GM12878 (cell line): ENCODE measurements around the gene ACADVL. TPM values are rescaled to one million over a fixed set of nuclear protein-coding genes. Genes with fewer than 3 reads are reported as not detected.

Source experiments
- RELA ChIP-seq: fragments of 450-650 bp; IDR thresholded peaks from 2 replicates; pipeline ENCODE4 v1.8.0; 2014; ENCODE audit warnings: borderline replicate concordance; ENCODE audit not compliant: partially characterized antibody
- polyA plus RNA-seq, 11 experiments: library from polyadenylated mRNA; depleted of rRNA in 4 of 11; unstranded in 6 of 11; stranded (reverse) in 5 of 11; fragments of >200 nt; fragmentation: Nextera tagmentation in 4 of 11; fragmentation: Illumina TruSeq in 1 of 11; extraction: Ambion mirVana in 4 of 11; extraction: Trizol in 1 of 11; gene quantifications; 1 replicate in 1 of 11; 2 replicates in 10 of 11; pipeline versions ENCODE4 v1.2.1 to v1.2.3, GENCODE V29; 2011 to 2016; ENCODE audit warnings: inconsistent platforms in 2 of 11, missing spikeins in 2 of 11, low read depth in 1 of 11
- total RNA-seq, 4 experiments: library from RNA; depleted of rRNA in 3 of 4; stranded (reverse); fragments of >200 nt in 3 of 4; fragmentation: Illumina TruSeq in 1 of 4; extraction: Trizol in 1 of 4; gene quantifications; 2 replicates each; pipeline versions ENCODE4 v1.2.1 to v1.2.3, GENCODE V29; 2013 to 2021
- TF ChIP-seq, protein P1 (sequence below): fragments of 450-650 bp; IDR thresholded peaks from 2 replicates; pipeline ENCODE4 v1.6.1; 2016; ENCODE audit warnings: mild to moderate bottlenecking, moderate library complexity, borderline replicate concordance
- TF ChIP-seq, protein P2 (sequence below): fragments of 450-650 bp; formaldehyde crosslinking; IDR thresholded peaks from 2 replicates; pipeline ENCODE4 v1.5.0; 2022; ENCODE audit warnings: mild to moderate bottlenecking, missing genetic modification characterization

The ACADVL gene
- total and polyA plus RNA-seq, 10 of the 15 experiments (the other 5 are each of a cell fraction or from before 2014, with no cell fraction given), result 25.4 to 232 (median 180) TPM

DNA sequence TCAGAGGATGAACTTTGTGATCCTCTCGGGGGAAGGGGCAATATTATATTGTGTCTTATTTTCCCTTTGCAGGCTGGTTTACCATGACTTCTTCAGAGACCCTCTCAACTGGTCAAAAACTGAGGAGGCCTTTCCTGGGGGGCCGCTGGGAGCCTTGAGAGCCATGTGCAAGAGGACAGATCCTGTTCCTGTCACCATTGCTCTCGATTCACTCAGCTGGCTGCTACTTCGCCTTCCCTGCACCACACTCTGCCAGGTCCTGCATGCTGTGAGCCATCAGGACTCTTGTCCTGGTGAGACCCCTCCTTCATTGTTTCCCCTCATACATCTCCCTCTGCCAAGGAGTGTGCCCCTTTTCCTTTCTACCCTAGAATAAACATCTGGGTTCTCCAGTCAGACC, 34.8 kb downstream of the ACADVL start (continued):
- TF ChIP-seq, protein P1, sequence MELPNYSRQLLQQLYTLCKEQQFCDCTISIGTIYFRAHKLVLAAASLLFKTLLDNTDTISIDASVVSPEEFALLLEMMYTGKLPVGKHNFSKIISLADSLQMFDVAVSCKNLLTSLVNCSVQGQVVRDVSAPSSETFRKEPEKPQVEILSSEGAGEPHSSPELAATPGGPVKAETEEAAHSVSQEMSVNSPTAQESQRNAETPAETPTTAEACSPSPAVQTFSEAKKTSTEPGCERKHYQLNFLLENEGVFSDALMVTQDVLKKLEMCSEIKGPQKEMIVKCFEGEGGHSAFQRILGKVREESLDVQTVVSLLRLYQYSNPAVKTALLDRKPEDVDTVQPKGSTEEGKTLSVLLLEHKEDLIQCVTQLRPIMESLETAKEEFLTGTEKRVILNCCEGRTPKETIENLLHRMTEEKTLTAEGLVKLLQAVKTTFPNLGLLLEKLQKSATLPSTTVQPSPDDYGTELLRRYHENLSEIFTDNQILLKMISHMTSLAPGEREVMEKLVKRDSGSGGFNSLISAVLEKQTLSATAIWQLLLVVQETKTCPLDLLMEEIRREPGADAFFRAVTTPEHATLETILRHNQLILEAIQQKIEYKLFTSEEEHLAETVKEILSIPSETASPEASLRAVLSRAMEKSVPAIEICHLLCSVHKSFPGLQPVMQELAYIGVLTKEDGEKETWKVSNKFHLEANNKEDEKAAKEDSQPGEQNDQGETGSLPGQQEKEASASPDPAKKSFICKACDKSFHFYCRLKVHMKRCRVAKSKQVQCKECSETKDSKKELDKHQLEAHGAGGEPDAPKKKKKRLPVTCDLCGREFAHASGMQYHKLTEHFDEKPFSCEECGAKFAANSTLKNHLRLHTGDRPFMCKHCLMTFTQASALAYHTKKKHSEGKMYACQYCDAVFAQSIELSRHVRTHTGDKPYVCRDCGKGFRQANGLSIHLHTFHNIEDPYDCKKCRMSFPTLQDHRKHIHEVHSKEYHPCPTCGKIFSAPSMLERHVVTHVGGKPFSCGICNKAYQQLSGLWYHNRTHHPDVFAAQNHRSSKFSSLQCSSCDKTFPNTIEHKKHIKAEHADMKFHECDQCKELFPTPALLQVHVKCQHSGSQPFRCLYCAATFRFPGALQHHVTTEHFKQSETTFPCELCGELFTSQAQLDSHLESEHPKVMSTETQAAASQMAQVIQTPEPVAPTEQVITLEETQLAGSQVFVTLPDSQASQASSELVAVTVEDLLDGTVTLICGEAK, result no peak
- TF ChIP-seq, protein P2, sequence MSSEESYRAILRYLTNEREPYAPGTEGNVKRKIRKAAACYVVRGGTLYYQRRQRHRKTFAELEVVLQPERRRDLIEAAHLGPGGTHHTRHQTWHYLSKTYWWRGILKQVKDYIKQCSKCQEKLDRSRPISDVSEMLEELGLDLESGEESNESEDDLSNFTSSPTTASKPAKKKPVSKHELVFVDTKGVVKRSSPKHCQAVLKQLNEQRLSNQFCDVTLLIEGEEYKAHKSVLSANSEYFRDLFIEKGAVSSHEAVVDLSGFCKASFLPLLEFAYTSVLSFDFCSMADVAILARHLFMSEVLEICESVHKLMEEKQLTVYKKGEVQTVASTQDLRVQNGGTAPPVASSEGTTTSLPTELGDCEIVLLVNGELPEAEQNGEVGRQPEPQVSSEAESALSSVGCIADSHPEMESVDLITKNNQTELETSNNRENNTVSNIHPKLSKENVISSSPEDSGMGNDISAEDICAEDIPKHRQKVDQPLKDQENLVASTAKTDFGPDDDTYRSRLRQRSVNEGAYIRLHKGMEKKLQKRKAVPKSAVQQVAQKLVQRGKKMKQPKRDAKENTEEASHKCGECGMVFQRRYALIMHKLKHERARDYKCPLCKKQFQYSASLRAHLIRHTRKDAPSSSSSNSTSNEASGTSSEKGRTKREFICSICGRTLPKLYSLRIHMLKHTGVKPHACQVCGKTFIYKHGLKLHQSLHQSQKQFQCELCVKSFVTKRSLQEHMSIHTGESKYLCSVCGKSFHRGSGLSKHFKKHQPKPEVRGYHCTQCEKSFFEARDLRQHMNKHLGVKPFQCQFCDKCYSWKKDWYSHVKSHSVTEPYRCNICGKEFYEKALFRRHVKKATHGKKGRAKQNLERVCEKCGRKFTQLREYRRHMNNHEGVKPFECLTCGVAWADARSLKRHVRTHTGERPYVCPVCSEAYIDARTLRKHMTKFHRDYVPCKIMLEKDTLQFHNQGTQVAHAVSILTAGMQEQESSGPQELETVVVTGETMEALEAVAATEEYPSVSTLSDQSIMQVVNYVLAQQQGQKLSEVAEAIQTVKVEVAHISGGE (CRISPR knock-in tag), result no peak
- TF ChIP-seq RELA, result no peak
